NCI-H2171 treated with DMSO at 0.1 percent for 48 hours (cell line): ENCODE results near the gene GCNT1.
"Not testable (repeated sequence)": the region's sequence is repeated elsewhere in the genome, so short reads cannot be mapped to it uniquely, and the experiment has no call there.

Experiments used
- DNase-seq: peaks from one replicate; lab custom pipeline; 2025; lab: John Stamatoyannopoulos, UW

Gene GCNT1

DNA sequence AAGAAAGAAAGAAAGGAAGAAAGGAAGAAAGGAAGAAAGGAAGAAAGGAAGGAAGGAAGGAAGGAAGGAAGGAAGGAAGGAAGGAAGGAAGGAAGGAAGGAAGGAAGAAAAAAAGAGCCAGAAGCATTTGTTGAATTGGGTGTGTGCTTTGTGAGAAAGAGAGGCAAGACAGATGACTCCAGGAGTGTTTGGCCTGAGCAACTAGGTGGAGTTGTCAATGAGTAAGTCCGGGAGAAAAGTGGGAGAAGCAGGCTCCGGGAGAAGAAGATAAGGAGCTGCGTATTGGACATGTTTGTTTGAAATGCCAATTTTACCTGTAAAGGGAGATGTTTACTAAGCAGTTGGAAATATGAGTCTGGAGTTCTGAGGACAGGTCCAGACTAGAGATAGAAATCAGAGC, 15.1 kb upstream of the GCNT1 start:
- no peak for DNase-seq

DNA sequence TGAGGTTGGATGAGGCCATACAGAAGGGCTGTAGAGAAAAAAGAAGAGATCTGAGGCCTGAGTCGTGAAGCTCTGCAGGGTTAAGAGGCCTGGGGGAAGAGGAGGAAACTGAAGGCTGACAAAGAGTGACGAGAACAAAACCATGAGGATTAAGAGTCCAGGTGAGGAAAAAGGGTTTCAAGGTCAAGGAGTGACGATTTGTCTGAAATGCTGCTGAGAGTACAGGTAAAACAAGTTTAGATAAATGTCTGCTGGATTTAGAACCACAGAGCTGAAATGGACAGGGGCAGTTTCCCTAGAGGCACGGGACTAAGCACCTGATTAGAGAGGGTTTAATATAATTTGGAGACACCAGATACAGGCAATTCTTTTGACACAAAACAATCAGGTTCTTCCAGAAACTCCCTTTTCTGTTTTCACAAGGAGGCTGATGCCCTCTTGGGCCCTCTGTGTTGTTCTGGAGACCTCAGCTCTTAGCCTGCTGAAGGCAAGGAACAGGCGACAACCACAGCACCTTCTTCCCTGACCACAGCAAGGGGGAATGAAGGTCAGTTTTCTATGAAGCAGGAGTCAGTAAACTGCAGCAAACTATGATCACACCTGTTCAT, 14.6 kb upstream of the GCNT1 start:
- no peak for DNase-seq

DNA sequence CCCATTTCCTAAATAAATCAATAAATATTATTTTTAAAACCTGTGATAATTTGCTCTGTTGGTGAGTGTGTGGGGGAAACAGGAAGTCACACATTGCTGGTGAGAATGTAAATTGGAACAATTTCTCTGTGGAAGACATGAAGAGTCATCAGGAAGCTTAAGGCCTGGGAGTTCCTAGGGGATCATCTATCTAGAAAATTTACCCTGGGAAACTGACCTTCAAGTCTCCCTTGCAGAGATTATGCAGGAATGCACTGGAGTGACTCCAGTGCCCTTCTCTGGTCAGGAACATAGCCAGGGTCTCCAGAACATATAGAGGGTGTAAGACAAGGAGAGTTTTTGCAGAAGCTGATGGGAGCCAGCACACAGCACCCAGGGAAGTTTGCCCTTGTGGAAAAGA, 13.0 kb upstream of the GCNT1 start:
- no peak for DNase-seq

DNA sequence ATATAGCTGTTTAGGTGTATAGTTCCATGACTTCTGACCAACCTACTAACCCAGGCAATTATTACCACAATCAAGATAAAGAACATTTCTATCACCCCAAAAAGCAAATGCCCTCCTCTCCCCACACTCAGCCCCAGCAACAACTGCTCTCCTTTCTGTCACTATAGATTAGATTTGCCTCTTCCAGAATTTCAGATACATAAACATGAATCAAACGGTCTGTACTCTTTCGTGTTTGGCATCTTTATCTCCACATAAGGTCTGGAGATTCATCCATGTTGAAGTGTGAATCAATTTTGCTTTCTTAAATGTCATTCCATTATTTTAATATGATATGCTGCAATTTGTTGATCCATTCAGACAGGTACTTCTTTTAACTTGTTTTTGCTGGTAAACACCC, 10.5 kb upstream of the GCNT1 start:
- no peak for DNase-seq

DNA sequence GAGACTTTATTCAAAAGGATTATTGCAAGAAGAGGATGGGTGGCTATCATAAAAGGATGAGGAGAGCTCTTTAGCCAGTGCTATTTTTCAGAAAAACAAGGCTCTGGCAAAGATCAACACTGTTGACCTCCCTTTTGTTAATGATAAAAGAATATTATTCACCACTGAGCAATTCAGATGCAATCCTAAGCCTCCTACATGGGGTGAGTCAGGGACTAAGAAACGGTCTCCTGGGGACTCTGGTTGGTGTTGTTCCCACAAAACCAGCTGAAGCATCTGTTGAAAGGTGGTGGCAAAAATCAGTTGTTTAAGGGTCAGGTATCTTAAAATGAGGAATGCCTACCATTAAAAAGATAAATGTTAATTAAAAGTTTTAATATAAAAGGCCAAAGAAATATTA, 7.7 kb upstream of the GCNT1 start:
- no peak for DNase-seq

DNA sequence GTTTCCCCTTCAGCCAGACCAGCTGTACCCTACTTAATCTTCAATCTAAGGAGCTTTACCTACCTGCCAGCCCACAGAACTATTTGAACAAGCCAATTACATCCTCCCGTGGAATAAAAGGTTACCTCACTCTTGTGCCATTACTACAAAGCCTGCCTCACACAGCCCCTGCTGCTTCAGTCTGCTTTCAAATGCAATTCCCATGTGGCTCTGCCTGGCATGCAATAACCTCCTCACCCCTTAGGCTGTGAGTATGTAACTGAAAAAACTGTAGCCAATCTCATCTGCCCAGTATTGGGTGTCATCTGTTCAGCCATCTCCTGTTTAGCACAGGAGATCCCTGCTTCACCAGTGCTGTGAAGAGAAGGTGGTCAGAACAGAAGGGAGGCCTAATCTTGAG, 6.1 kb upstream of the GCNT1 start:
- no peak for DNase-seq

DNA sequence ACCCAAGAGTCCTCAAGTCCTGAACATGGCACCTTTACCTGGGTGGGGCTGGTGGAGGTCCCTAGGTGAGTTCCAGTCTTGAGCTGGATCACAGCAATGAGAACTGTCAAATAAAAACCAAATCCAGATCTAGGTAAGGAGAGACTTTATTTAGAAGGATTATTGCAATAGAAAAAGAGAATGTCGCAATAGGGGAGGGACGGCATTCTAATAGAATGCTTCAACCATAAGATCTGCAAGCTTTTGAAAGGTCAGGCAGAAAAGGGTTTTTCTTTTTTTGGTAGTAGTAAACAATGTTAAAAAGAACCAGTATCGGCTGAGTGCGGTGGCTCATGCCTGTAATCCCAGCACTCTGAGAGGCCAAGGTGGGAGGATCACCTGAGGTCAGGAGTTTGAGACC, 5.2 kb upstream of the GCNT1 start:
- no peak for DNase-seq

DNA sequence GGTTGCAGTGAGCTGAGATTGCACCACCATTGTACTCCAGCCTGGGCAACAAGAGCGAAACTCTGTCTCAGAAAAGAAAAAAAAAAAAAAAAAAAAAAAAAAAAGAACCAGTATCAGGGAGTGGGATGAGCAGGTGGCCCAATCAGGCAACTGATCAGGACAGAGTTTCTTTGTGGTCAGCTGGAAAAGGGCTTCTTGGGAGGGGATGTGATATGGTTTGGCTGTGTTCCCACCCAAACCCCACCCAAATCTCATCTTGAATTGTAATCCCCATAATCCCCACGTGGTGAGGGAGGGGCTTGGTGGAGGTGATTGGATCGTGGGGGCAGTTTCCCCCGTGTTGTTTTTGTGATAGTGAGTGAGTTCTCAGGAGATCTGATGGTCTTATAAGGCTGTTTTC, 4.7 kb upstream of the GCNT1 start:
- no peak for DNase-seq

DNA sequence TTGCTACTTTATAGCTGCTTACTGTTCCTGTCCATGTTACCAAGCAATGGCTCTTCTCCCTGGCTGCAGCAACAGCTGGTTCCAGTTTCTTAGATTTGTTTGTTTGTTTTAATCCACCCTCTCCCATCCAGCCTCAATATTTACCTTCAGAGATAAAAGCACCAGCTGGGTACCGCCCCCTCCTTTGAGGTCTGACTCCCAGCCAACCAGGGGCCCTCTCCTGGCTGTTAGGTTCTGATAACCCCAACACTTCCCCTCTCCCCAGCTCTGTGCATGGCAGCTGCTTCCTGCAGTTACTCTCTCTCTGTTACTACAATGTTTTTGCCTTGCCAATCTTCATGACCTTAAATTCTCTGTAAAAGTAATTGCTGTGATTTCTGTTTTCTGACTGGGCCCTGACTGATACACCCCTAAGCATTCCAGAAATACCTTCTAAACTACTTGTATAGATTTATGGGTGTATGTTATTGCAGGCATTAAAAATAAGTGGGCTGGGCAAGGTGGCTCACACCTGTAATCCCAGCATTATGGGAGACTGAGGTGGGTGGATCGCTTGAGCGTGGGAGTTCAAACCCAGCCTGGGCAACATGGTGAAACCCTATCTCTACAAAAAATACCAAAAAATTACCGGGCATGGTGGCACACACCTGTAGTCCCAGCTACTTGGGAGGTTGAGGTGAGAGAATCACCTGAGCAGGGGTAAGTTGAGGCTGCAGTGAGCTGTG, 2.6 kb upstream of the GCNT1 start:
- DNase-seq: no peak

DNA sequence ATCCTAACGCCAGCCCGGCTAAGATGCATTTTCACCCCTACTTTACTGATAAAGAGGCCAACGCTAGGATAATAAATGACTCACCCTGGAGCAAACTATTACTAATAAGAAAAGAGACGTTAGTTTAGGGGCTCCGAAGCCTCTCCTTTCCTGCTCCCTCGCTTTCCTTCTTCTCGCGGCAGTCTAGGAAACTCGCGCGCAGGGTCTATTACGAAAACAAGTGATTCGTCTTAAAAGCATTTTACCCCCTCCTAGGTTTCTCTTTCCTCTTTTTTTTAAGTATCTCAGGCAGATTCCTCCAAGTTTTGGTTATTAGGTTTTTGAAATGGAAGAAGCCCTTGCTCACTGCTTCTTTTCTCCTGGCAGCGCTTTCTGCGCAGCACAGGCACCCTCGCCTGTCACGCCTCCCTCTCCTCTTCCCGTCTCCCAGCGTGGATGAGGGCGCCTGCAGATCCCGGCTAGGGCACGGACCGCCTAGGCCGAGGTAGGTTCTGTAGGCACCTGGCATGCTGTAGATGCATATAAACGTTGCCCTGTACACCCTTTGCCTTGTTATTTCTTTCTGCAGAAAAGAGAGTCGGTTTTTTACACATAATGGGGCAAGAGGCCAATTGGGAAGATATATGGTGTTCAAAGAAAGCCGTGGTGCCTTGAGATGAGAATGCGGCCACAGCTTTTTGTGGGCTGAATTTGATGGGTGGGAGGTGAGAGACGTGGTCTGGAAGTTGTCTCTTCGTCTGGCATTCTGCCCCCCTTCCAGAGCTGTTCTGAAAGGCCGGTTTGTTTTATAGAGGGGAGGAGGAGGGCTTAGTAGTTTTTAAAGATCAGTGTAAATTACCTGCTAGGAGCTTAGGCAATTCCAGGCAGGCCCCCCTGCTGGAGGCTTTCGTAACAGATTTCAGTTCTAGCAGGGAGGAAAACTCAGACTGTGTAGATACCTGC, 983 bp downstream of the GCNT1 start:
- no peak for DNase-seq

DNA sequence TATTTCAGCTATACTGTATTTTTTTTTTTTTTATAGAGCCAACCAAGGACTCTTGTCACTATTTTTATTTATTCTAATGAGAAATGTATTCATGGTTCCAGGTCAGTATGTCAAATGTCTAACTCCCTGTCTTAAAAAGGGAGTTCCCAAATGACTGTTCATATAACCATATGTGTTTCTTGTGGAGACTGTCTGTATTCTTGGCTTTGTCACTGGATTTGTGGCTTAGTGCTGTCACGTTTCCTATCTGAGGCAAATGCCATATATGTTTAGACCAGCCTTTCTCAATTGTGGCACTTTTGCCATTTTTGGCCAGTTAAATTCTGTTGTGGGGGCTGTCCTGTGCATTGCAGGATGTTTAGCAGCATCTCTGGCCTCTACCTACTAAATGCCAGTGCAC, 3.1 kb downstream of the GCNT1 start:
- DNase-seq: no peak

DNA sequence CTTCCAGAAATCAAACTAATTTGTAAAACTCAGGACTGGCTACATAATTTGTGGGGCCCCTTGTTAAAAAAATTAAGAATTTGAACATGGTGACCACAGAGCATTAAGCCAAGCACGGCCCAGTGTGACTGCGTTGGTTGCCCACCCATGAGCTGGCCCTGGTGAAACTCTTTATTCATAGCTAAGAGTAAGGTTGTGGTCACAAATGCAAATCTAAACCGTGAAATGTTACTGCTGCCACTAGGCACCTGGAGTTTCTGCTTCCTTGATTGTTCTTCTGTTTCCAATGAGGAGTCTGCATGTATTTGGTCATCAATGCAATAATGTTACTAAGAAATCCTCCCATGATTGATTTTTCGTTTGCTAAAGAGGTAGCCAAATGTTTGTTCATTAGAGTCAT, 4.2 kb downstream of the GCNT1 start:
- no peak for DNase-seq

DNA sequence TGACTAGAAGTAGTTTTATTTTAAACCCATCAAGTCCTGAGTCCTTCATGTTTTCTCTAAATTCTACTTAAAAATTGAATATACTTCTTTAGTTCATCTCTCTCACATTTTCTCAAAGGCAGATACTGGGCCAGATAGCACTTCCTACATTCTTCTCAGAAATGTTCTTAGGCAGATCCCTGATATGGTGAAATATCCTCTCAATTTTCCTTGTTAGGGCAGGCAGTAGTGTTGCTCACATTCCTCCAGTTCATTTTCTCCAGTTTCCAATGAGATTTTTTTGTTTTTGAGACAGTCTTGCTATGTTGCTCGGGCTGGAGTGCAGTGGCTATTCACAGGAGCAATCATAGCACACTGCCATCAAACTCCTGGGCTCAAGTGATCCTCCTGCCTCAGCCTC, 5.7 kb downstream of the GCNT1 start:
- no peak for DNase-seq

DNA sequence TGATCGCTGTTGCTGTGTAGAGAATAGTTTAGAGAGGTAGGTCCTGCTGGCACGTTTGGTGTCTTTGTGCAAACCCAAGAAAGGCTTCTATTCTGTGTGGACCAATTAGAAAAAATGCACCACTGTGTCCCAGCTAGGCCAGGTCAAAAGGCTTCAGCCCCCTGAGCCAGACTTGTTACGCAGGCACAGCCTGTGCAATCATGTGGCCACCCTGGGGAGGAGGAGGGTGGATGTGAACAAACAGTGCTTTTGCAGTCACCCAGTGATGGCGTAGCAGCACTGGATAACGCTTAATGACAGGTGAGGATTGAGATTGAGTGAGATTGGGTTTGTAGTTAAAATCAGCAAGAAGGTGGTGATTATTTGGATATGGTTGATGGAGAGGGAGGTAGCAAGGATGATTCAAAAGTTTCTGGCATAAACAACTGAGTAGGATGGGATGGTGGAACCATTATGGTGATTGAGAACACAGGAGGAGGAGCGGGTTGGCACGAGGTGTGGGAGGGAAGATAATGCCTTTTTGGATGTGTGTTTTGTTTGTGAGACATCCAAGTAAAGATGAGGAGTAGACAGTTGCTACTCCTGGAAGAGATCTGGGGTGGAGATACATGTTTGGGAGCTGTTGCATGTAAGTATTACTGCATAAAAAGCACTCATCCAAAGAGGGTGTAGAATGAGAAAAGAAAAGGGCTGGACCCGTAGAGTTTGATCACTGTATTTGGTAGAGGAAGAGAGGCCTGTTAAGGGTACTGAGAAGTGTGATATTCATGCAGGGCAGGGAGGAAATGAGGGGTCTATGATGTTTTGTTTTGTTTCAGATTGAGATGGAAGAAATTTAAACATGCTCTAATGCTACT, 6.7 kb downstream of the GCNT1 start:
- DNase-seq: no peak

DNA sequence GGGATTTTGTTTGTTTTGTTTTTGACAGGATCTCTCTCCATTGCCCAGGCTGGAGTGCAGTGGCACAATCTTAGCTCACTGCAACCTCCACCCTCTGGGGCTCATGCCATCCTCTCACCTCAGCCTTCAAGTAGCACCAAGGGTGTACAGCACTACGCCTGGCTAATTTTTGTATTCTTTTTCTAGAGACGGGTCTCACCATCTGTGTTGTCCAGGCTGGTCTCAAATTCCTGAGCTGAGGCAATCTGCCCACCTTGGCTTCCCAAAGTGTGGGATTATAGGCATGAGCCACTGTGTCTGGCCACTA, 7.3 kb downstream of the GCNT1 start:
- no peak for DNase-seq

DNA sequence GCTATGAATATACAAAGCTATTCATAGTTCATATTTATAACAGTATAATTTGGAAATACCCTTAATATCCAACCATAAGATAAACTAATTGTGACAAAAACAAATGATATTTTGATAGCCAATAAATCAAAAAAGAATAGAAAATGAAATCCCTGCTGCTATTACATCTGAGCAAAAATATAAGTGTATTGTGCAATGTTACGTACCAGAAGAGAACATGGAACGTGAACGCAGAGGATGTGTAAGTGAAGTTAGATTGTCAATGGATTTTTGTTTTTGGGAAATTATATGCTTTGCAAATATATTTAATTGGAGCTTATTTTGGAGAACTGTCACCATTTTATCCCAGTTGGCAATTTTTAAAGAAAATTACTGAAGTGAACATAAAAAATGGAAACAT, 15.4 kb downstream of the GCNT1 start:
- no peak for DNase-seq

DNA sequence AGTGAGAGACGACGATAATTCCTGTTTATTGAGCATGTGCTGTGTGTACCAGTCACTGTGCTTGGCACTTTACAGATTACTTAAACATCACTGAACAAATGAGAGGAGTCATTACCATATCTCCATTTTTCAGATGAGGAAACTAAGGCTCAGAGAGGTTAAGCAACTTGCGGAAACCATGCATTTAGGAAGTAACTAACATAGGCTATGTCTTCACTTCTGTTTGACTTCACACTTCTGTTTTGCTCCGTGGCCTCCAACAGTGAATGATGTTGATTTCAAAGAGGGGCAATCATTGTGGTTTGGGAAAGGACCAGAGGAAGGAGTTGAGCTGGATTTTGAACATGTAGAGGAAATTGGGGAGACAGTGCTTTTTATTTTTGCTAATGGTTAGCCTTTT, 16.7 kb downstream of the GCNT1 start:
- no peak for DNase-seq

DNA sequence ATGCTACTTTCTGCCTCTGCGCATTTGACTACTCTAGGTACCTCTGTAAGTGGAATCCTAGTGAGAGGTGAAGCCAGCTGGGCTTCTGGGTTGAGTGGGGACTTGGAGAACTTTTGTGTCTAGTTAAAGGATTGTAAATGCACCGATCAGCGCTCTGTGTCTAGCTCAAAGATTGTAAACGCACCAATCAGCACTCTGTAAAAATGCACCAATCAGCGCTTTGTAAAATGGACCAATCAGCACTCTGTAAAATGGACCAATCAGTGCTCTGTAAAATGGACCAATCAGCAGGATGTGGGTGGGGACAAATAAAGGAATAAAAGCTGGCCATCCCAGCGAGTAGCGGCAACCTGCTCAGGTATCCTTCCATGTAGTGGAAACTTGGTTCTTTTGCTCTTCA, 18.8 kb downstream of the GCNT1 start:
- not testable (repeated sequence) for DNase-seq

DNA sequence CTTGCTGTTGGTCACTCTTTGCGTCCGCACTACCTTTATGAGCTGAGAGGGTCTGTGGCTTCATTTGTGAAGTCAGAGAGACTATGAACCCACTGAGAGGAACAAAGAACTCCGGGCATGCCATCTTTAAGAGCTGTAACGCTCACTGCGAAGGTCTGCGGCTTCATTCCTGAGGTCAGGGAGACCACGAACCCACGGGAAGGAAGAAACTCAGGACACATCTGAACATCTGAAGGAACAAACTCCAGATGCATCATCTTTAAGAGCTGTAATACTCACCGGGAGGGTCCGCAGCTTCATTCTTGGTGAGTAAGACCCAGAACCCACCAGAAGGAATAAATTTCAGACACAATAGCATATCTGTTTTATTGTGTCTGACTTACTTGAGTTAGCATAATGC, 19.2 kb downstream of the GCNT1 start:
- no peak for DNase-seq

DNA sequence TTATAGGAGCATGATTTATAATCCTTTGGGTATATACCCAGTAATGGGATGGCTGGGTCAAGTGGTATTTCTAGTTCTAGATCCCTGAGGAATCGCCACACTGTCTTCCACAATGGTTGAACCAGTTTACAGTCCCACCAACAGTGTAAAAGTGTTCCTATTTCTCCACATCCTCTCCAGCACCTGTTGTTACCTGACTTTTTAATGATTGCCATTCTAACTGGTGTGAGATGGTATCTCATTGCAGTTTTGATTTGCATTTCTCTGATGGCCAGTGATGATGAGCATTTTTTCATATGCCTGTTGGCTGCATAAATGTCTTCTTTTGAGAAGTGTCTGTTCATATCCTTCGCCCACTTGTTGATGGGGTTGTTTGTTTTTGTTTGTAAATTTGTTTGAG, 20.4 kb downstream of the GCNT1 start:
- DNase-seq: not testable (repeated sequence)

DNA sequence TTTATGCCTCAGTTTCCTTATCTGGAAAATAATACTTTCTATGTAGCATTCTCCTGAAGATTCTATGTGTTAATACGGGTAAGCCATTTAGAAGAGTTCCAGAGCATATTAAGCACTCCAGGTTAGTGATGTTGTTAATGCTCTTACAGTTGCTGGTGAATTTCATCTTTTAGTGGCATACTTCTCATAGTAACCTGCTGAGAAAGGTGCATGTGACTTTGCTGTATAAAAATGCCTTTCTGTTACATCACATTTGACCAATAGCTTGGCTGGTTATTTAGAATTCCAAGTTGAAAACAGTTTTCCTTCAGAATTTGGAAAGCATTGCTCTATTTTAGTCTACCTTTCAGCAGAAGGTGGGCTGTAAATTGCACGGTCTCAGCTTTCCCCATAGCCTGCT, 27.2 kb downstream of the GCNT1 start:
- no peak for DNase-seq

DNA sequence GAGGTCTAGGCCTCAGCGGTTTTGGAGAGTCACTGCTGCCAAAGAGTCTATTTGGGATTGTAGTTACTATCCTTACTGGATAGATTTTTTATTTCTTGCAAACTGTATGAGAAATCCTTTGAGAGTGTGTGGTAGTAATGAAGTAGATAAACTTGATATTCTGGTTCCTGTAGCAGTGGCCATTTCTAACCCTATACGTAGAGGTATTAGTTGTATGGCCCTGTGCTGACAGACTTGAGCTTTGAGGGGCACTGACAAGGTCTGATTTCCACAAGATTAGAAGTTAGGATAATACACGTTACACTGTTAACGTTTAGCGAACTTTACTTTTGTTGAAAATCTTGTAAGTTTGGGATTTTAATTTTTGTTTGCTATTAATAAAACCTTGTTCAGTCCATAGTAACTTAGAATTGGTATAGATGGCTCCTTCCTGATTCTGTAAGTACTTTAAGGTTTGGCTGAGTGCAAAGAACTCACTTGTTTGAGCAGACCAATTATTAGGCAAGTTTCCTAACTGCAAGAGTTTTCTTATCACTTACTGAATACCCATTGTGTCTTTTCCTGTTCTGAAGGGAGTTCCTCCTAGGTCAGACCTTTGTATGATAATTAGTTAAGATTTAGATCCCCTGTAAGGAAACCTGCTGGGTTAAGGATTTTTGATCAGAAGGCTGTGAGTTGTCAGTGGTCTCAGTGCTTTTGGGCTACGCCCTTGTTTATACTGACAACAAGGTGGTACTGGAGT, 31.4 kb downstream of the GCNT1 start:
- no peak for DNase-seq
